Natural killer cell (primary cell): Measurements from ENCODE around the gene ATRNL1. TPM values are rescaled to one million over a fixed set of nuclear protein-coding genes. Genes with fewer than 3 reads are reported as not detected.

Experiments
- ATAC-seq, 3 donors: fragments of 150-1000 bp in 2 of 3; fragments of 200-7000 bp in 1 of 3; cut with Tn5 transposase; 1 replicate in 1 of 3; 2 replicates in 2 of 3; pipeline ENCODE4 v1.10.0; 2021; ENCODE audit warnings: mild to moderate bottlenecking in 2 of 3, moderate library complexity in 2 of 3
- DNase-seq, 2 donors: peaks; one replicate each; pipeline versions ENCODE4 v3.0.0 to v3.0.0-alpha.2; 2013 to 2021; ENCODE audit warnings: mixed read lengths in 1 of 2
- H3K27ac ChIP-seq: one replicate; pipeline ENCODE4 v1.5.1; 2013; ENCODE audit warnings: mild to moderate bottlenecking, low read length
- H3K27me3 ChIP-seq: one replicate; pipeline ENCODE4 v1.6.1; 2013; ENCODE audit warnings: low read length; ENCODE audit not compliant: control insufficient read depth, insufficient read depth
- H3K36me3 ChIP-seq: one replicate; pipeline ENCODE4 v1.6.1; 2013; ENCODE audit warnings: low read length; ENCODE audit not compliant: control insufficient read depth, insufficient read depth
- H3K4me1 ChIP-seq: one replicate; pipeline ENCODE4 v1.6.1; 2013; ENCODE audit warnings: low read length; ENCODE audit not compliant: control insufficient read depth, insufficient read depth
- H3K4me3 ChIP-seq: one replicate; pipeline ENCODE4 v1.5.1; 2013; ENCODE audit warnings: low read length
- H3K9me3 ChIP-seq: one replicate; pipeline ENCODE4 v1.6.1; 2013; ENCODE audit warnings: low read length; ENCODE audit not compliant: control insufficient read depth, insufficient read depth
- H3K27ac Mint-ChIP-seq, 2 donors: one replicate each; pipeline ENCODE4 v1.8.0; 2022; ENCODE audit warnings: mild to moderate bottlenecking in 2 of 2, mixed read lengths in 2 of 2, moderate library complexity in 1 of 2
- H3K27me3 Mint-ChIP-seq, 2 donors: one replicate each; pipeline ENCODE4 v1.8.0; 2022; ENCODE audit warnings: low read depth in 2 of 2, mixed read lengths in 2 of 2
- H3K36me3 Mint-ChIP-seq: one replicate; pipeline ENCODE4 v1.8.0; 2022; ENCODE audit warnings: mixed read lengths
- H3K4me1 Mint-ChIP-seq, 2 donors: one replicate each; pipeline ENCODE4 v1.8.0; 2022; ENCODE audit warnings: mixed read lengths in 2 of 2
- H3K4me3 Mint-ChIP-seq: one replicate; pipeline ENCODE4 v1.8.0; 2022; ENCODE audit warnings: mild to moderate bottlenecking, moderate library complexity, mixed read lengths
- H3K9me3 Mint-ChIP-seq, 2 donors: one replicate each; pipeline ENCODE4 v1.8.0; 2022; ENCODE audit warnings: mixed read lengths in 2 of 2
- WGBS: methylation state at CpG from one replicate; pipeline ENCODE4 v1.1.7; 2013; ENCODE audit warnings: missing lambda C conversion rate; ENCODE audit not compliant: insufficient coverage; 5-methylcytosine and 5-hydroxymethylcytosine counted together
- intact Hi-C: fragments of 100-400 bp; cut with micrococcal nuclease; formaldehyde crosslinking; loops from one replicate; pipeline ENCODE4 v1.14.2; 2022
- total RNA-seq, 4 donors: library from RNA; stranded (reverse); fragments of 120-200 nt in 1 of 4; gene quantifications; one replicate each; pipeline versions ENCODE4 v1.2.3 to v1.2.4, GENCODE V29; 2013 to 2022
- TF ChIP-seq, protein P1 (sequence below): fragments of 200-600 bp; IDR thresholded peaks from one replicate; pipeline ENCODE4 v1.8.0; 2022; ENCODE audit warnings: antibody characterized with exemption

Gene ATRNL1
- total RNA-seq, 3 donors from 2014 or later (not counting 1 experiment from before 2014, with no cell fraction given): not detected

DNA sequence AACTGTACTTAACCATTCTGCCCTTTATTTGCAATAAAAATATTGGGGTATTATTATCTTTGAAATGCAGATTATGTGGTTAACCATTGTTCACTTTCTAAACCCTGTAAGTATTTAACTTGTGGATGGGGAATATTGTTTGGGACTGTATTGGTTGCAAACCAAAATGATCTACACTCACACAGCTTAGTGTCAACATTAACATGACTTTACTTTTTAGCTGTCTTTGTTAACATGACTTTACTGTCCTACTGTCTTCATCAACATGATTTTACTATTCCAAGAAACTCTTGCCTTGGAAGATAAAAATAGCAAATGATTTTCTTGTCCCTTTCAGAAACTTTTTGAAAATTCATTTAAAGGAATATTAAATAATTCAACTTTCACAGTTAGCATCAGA, 708.3 kb downstream of the ATRNL1 start:
- no peak for DNase-seq
- H3K27ac Mint-ChIP-seq: no peak overlapping the region

DNA sequence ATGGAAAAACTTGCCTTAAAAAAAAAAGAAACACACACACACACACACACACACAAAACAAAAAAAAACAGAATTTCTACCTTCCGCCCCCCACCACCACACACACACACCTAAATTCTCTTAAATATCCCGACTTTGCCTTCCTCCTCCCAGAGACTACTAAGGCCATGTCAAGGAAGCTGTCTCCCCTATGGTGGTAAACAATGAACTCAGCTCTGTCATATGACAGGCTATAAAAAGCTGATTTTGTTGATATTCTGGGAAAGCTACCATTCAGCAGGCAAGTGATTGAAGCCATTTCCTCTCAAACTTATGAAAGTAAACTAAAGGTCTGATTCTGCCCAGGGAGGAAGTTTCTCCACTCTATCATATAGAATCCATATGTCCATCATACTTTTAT, 708.8 kb downstream of the ATRNL1 start:
- Histone ChIP-seq H3K4me3 (no peak overlapping the region), H3K36me3 (no peaks in the 10 kb centered on the region), H3K9me3 (no peaks in the 10 kb centered on the region), H3K27ac (no peak overlapping the region), H3K4me1 (no peaks in the 10 kb centered on the region), H3K27me3 (no peaks in the 10 kb centered on the region)
- WGBS: 54% methylated on average over 2 of the region's 2 CpGs
- Mint-ChIP-seq H3K4me3 (no peak overlapping the region), H3K4me1 (no peaks in the 10 kb centered on the region), H3K9me3 (peaks cover 5% of the 10 kb centered on the region in 2 donors), H3K27ac (no peak overlapping the region), H3K36me3 (no peaks in the 10 kb centered on the region), H3K27me3 (no peaks in the 10 kb centered on the region)
- no peak for ATAC-seq
- intact Hi-C loops: no loop called here
- TF ChIP-seq, protein P1, sequence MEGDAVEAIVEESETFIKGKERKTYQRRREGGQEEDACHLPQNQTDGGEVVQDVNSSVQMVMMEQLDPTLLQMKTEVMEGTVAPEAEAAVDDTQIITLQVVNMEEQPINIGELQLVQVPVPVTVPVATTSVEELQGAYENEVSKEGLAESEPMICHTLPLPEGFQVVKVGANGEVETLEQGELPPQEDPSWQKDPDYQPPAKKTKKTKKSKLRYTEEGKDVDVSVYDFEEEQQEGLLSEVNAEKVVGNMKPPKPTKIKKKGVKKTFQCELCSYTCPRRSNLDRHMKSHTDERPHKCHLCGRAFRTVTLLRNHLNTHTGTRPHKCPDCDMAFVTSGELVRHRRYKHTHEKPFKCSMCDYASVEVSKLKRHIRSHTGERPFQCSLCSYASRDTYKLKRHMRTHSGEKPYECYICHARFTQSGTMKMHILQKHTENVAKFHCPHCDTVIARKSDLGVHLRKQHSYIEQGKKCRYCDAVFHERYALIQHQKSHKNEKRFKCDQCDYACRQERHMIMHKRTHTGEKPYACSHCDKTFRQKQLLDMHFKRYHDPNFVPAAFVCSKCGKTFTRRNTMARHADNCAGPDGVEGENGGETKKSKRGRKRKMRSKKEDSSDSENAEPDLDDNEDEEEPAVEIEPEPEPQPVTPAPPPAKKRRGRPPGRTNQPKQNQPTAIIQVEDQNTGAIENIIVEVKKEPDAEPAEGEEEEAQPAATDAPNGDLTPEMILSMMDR: no peak
- no peak for DNase-seq

More for the DNA sequence above, 708.3 kb downstream of the ATRNL1 start:
- no peaks in the 10 kb centered on the region for H3K27me3 ChIP-seq
- TF ChIP-seq, protein P1: no peak
- Mint-ChIP-seq H3K4me3 (no peak overlapping the region), H3K9me3 (peaks cover 5% of the 10 kb centered on the region in 2 donors), H3K27me3 (no peaks in the 10 kb centered on the region), H3K36me3 (no peaks in the 10 kb centered on the region), H3K4me1 (no peaks in the 10 kb centered on the region)
- H3K4me1 ChIP-seq: no peaks in the 10 kb centered on the region
- H3K9me3 ChIP-seq: no peaks in the 10 kb centered on the region
- H3K36me3 ChIP-seq: no peaks in the 10 kb centered on the region
- H3K27ac ChIP-seq: no peak overlapping the region
- intact Hi-C loops: no loop called here
- no peak overlapping the region for H3K4me3 ChIP-seq
- ATAC-seq: no peak

DNA sequence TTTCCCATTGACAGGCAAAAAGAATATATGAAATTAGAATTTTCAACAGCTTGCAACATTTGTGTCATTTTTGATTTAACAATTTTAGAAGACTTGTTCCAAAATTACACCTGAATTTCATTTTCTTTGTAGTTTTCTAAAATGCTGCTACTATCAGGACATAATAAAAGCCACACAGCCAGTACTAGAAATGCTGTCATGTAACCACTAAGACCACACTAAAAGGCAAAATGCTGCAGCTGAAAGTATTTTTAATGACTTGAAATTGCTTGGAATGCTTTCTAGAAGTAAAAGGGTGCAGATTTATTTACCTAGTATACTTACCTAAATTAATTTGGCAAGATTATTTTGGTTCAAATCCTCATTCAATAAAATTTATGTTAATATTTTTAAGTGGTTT, 709.7 kb downstream of the ATRNL1 start:
- H3K27ac Mint-ChIP-seq: no peak overlapping the region
- Histone ChIP-seq H3K27ac (no peak overlapping the region), H3K9me3 (no peaks in the 10 kb centered on the region), H3K4me3 (no peak overlapping the region), H3K4me1 (no peaks in the 10 kb centered on the region), H3K36me3 (no peaks in the 10 kb centered on the region), H3K27me3 (no peaks in the 10 kb centered on the region)
- H3K9me3 Mint-ChIP-seq: peaks cover 2 to 5% of the 10 kb centered on the region in 2 donors
- TF ChIP-seq, protein P1: no peak
- ATAC-seq (no peak), DNase-seq (no peak)
- no peak overlapping the region for H3K4me3 Mint-ChIP-seq
- no peaks in the 10 kb centered on the region for H3K4me1 Mint-ChIP-seq
- no peaks in the 10 kb centered on the region for H3K27me3 Mint-ChIP-seq
- H3K36me3 Mint-ChIP-seq: no peaks in the 10 kb centered on the region
- intact Hi-C loops: no loop called here

DNA sequence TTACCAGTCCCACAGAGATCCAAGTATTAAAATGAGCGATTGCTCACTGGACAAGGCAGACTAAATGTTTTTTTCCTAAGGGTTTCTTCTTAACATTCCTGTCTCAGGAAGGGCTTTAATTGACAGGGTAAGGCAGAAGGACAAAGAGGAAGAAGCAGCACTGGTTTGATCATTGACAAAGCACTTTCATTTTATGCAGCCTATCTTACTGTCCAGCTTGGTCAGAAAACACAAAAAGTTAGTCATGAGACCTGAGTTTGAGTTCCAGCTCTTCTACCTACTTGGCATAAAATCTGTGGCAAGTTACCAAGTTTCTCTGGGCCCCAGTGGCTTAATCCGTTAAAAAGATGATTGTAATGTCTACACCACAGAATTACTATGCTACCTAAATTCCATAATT, 721.4 kb downstream of the ATRNL1 start:
- Mint-ChIP-seq H3K4me3 (no peak overlapping the region), H3K36me3 (no peaks in the 10 kb centered on the region), H3K27me3 (no peaks in the 10 kb centered on the region), H3K27ac (no peak overlapping the region), H3K4me1 (no peaks in the 10 kb centered on the region), H3K9me3 (peaks cover 8 to 14% of the 10 kb centered on the region in 2 donors)
- H3K27ac ChIP-seq: no peak overlapping the region
- intact Hi-C loops: no loop called here
- H3K9me3 ChIP-seq: no peaks in the 10 kb centered on the region
- no peaks in the 10 kb centered on the region for H3K27me3 ChIP-seq
- WGBS: 73% methylated on average over 1 of the region's 2 CpGs
- H3K4me1 ChIP-seq: no peaks in the 10 kb centered on the region
- ATAC-seq: no peak
- TF ChIP-seq, protein P1: no peak
- no peak for DNase-seq
- H3K36me3 ChIP-seq: no peaks in the 10 kb centered on the region
- H3K4me3 ChIP-seq: no peak overlapping the region
